Kidney epithelial cell (primary cell): ENCODE data around the gene PALM. TPM values are rescaled to one million over a fixed set of nuclear protein-coding genes. Genes with fewer than 3 reads are reported as not detected.
"Not testable (repeated sequence)": the region's sequence is repeated elsewhere in the genome, so short reads cannot be mapped to it uniquely, and the experiment has no call there.

Experiments used
- DNase-seq: peaks from one replicate; pipeline ENCODE4 v3.0.0-alpha.2; 2010; ENCODE audit warnings: low read depth
- H3K27me3 ChIP-seq: 2 replicates; pipeline ENCODE4 v1.6.0; 2011; ENCODE audit warnings: low read length; ENCODE audit not compliant: control insufficient read depth, insufficient read depth
- H3K36me3 ChIP-seq: 2 replicates; pipeline ENCODE4 v1.5.1; 2011; ENCODE audit warnings: low read length; ENCODE audit not compliant: control insufficient read depth, insufficient read depth
- H3K4me3 ChIP-seq: 2 replicates; pipeline ENCODE4 v1.5.1; 2011; ENCODE audit warnings: low read depth, mild to moderate bottlenecking, control low read depth, low read length
- CTCF ChIP-seq: IDR thresholded peaks from 2 replicates; pipeline ENCODE4 v1.5.1; 2011; ENCODE audit warnings: mild to moderate bottlenecking, moderate library complexity, low read length, control low read depth, inconsistent platforms; ENCODE audit not compliant: insufficient read depth, poor library complexity, severe bottlenecking
- total RNA-seq: library from RNA; depleted of rRNA; stranded (reverse); fragments of >200 nt; gene quantifications from 2 replicates; pipeline ENCODE4 v1.2.3, GENCODE V29; 2015

PALM gene
- total RNA-seq, 1 donor from 2014 or later = 49.8 TPM

- Histone ChIP-seq H3K4me3 (no peak overlapping the region), H3K27me3 (peaks cover 17% of the 10 kb centered on the region), H3K36me3 (no peaks in the 10 kb centered on the region)
- TF ChIP-seq CTCF = no peak
- no peak for DNase-seq
These were observed 14.0 kb upstream of the PALM start for GRCh38 chr19:694481-695351.

- Histone ChIP-seq H3K4me3 (no peak within 1 kb of the TSS), H3K36me3 (no peaks in the 10 kb centered on the region), H3K27me3 (peaks cover 17% of the 10 kb centered on the region)
- no peak for TF ChIP-seq CTCF
- DNase-seq = no peak
These were observed 13.3 kb upstream of the PALM start, which contains the start of gene PRSS57 for GRCh38 chr19:695352-695949. Gene PRSS57, minus strand, starts transcription at chr19:695452. Its CDS starts 22 bp downstream, at chr19:695430.

GRCh38 chr19:698529-698928 lies 10.2 kb upstream of the PALM start:
- DNase-seq, H3K36me3 ChIP-seq, H3K4me3 ChIP-seq: not testable (repeated sequence)
- H3K27me3 ChIP-seq = peaks cover 20% of the 10 kb centered on the region

GRCh38 chr19:699885-700284 lies 8.8 kb upstream of the PALM start:
- H3K36me3 ChIP-seq, DNase-seq, H3K4me3 ChIP-seq: not testable (repeated sequence)
- peaks cover 18% of the 10 kb centered on the region for H3K27me3 ChIP-seq

GRCh38 chr19:702847-703246 lies 5.9 kb upstream of the PALM start:
- H3K27me3 ChIP-seq, DNase-seq, H3K36me3 ChIP-seq, H3K4me3 ChIP-seq: not testable (repeated sequence)

GRCh38 chr19:703329-703650 lies 5.4 kb upstream of the PALM start:
- peak overlapping the region; percentile 3 for H3K4me3 ChIP-seq
- no peak for TF ChIP-seq CTCF
- no peaks in the 10 kb centered on the region for H3K36me3 ChIP-seq
- DNase-seq = no peak
- peaks cover 7% of the 10 kb centered on the region for H3K27me3 ChIP-seq

GRCh38 chr19:703651-704446 lies 4.9 kb upstream of the PALM start:
- Histone ChIP-seq H3K4me3 (peak overlapping the region; percentile 3), H3K36me3 (no peaks in the 10 kb centered on the region), H3K27me3 (peaks cover 7% of the 10 kb centered on the region)
- DNase-seq = no peak
- no peak for TF ChIP-seq CTCF
